BLaER1 treated with 17β-estradiol and CSF1 and Interleukin-3, amounts not matched to agents 10 nM and 100 nM (cell line): Measurements from ENCODE around the gene CAMKV.

Source experiments
- H3K27ac ChIP-seq, 11 experiments: shearing (Covaris generic); formaldehyde crosslinking; 2 replicates each; pipeline ENCODE4 v1.8.1; 2022
- H3K27me3 ChIP-seq, 11 experiments: shearing (Covaris generic); formaldehyde crosslinking; 2 replicates each; pipeline ENCODE4 v1.8.1; 2022
- H3K36me3 ChIP-seq, 11 experiments: shearing (Covaris generic); formaldehyde crosslinking; 2 replicates each; pipeline ENCODE4 v1.8.1; 2022
- H3K4me1 ChIP-seq, 10 experiments: shearing (Covaris generic); formaldehyde crosslinking; 2 replicates each; pipeline ENCODE4 v1.8.1; 2022
- H3K4me2 ChIP-seq, 11 experiments: shearing (Covaris generic); formaldehyde crosslinking; 2 replicates each; pipeline ENCODE4 v1.8.1; 2022
- H3K4me3 ChIP-seq, 10 experiments: shearing (Covaris generic); formaldehyde crosslinking; 2 replicates each; pipeline ENCODE4 v1.8.1; 2022
- H3K9ac ChIP-seq, 11 experiments: shearing (Covaris generic); formaldehyde crosslinking; 2 replicates each; pipeline ENCODE4 v1.8.1; 2022
- H3K9me3 ChIP-seq, 11 experiments: shearing (Covaris generic); formaldehyde crosslinking; replicated peaks in 1 of 11; 2 replicates each; pipeline ENCODE4 v1.8.1; 2022
- H4K20me1 ChIP-seq, 11 experiments: shearing (Covaris generic); formaldehyde crosslinking; 2 replicates each; pipeline ENCODE4 v1.8.1; 2022
- Cebpa-rat ChIP-seq, 11 experiments: shearing (Covaris generic); IDR thresholded peaks; 2 replicates each; pipeline ENCODE4 v1.8.1; 2022

CAMKV gene

DNA sequence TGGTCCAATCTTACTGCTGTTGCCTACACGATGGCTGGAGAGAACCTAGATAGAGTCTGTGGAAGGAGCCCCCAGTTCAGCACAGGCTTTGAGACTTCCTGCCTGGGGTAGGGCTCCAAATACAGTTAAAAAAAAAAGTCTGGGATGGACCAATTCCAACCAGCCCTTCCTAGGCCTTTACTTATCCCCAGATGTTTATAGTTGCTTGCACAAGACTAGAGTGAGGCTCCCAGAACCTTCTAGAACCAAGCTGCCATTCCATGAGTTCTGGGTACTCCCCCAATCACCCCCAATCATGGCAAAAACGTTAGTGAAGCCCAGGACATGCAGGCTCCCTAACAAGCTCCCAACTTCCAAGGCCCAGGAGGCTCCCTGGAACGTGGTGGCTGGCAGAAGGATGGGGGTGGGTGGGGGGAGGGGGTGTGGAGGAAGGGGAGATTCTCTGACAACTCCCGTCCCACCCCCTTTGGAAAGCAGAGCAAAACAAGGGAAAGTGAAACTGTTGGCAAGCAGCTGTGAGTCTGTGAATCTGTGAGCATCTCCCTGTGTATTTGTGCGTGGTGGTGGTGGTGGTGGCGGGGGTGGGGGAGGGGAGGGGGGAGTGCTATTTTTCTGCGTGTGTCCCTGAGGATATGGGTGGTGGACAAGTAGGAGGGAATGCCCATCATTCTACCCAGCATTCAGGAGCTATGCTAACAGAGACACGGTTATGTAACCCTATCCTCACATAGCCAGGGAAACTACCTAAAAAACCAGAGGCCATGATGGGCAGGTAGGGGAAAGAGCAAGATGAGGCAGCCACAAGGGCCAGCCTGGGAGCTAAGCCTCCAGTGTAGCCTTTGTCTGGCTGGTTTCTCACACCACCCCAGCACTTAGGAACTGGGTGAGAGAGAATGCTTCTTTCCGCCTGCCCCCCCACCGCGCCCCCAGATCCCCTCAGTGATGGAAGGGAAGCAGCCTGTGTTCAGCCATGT is 31.9 kb upstream of the CAMKV start:
- H3K4me2 ChIP-seq: peak overlapping the region in 9 of 11 experiments; percentile 12 to 72 (median 48); a peak in 16 of 22 replicates
- H3K9ac ChIP-seq: peak overlapping the region in 2 of 11 experiments; percentile 3 to 6; a peak in 1 of 22 replicates
- peak overlapping the region in 7 of 11 experiments; percentile 45 to 67 (median 51); a peak in 14 of 22 replicates for H3K27ac ChIP-seq
- no peaks in the 10 kb centered on the region for H3K27me3 ChIP-seq
- peaks cover 14 to 59% (median 52%) of the 10 kb centered on the region in 10 experiments for H3K4me1 ChIP-seq
- H4K20me1 ChIP-seq: no peaks in the 10 kb centered on the region
- H3K9me3 ChIP-seq: no peaks in the 10 kb centered on the region
- TF ChIP-seq Cebpa-rat (IDR thresholded peaks at IDR 0.05): no peak
- H3K4me3 ChIP-seq: no peak overlapping the region
- H3K36me3 ChIP-seq: no peaks in the 10 kb centered on the region

DNA sequence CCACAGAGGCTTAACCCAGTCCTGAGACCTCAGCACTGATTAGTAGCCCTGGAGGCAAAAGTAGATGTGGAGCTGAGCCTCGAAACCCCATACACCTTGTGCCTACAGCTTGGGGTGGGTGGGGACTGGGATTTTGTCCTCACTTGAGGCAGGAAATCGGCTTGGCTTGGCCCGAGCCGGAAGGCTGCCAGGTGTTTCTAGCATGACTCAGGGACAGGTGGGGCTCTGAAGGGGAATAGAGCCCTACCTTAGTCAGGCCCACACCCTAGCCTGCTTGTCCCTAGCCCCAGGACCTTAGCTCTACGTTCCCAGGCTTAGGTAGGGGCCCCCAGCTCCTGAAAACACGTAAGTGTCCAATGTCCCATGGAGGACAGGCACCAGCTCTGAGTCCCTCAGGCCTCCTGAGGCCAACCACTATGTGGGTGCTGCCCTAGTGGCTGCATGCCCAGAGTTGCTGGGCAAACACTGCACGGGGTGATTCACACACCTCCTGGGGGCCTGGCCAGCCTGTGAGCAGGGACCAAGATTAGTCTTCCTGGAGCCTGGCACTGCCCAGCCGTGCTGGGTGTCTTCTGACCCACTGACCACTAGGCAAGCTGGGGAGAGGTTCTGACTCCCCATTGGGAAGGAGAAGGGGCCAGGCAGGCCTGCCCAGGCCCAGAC is 30.9 kb upstream of the CAMKV start:
- Histone ChIP-seq H3K36me3 (no peaks in the 10 kb centered on the region), H3K9me3 (no peaks in the 10 kb centered on the region), H3K4me3 (no peak overlapping the region), H3K4me2 (peak overlapping the region in 8 of 11 experiments; percentile 12 to 60 (median 42); a peak in 8 of 22 replicates), H4K20me1 (no peaks in the 10 kb centered on the region), H3K27ac (peak overlapping the region in 6 of 11 experiments; percentile 47 to 67 (median 54); a peak in 11 of 22 replicates), H3K27me3 (no peaks in the 10 kb centered on the region), H3K4me1 (peaks cover 4 to 49% (median 42%) of the 10 kb centered on the region in 10 experiments), H3K9ac (peak overlapping the region in 2 of 11 experiments; percentile 3 to 9; a peak in 1 of 22 replicates)
- TF ChIP-seq Cebpa-rat (IDR thresholded peaks at IDR 0.05): no peak

DNA sequence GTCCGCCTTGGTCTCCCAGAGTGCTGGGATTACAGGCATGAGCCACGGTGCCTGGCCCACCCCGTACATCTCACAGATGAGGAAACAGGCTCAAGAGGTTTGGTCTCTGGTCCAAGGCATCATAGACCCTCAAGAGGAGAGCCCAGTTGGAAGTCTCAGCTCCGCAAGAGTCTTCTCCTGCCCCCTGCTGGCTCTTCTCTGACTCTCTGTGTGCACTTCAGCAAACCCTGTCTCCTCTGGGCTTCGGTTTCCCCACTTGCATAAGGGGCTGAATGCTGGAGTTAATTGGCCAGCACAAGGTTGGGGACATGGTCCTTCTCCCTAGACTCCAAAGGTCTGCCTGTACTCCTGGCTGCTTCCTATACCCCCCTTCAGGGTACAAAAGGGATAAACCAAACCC is 30.1 kb upstream of the CAMKV start:
- no peak for TF ChIP-seq Cebpa-rat (IDR thresholded peaks at IDR 0.05)
- Histone ChIP-seq H3K27me3 (no peaks in the 10 kb centered on the region), H3K4me2 (no peak overlapping the region), H3K36me3 (no peaks in the 10 kb centered on the region), H3K27ac (no peak overlapping the region), H3K9ac (no peak overlapping the region), H4K20me1 (no peaks in the 10 kb centered on the region), H3K4me1 (peaks cover 0 to 43% (median 38%) of the 10 kb centered on the region in 10 experiments; a peak in 17 of 20 replicates), H3K4me3 (no peak overlapping the region), H3K9me3 (no peaks in the 10 kb centered on the region)

DNA sequence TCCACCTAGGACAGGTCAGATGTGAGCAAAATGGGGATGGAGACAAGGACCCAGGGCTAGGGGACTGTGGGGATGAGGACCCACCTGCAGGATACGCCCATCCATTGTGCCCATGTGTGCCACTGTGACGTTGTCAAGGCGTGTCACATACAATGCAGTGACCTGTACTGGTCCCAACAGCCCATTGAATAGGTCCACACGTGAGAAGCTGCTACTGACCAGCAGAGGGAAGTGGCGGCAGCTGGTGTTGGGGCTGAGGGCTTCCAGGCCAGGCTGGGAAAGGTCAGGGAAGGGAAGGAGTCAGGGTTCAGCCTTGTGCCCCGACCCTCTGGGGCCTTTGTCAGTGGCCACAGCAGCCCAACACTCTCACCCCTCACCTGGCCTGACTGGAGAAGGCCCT is 29.3 kb upstream of the CAMKV start:
- no peak for TF ChIP-seq Cebpa-rat (IDR thresholded peaks at IDR 0.05)
- Histone ChIP-seq H3K9me3 (no peaks in the 10 kb centered on the region), H3K27me3 (no peaks in the 10 kb centered on the region), H3K27ac (no peak overlapping the region), H3K4me3 (no peak overlapping the region), H3K4me2 (no peak overlapping the region), H4K20me1 (no peaks in the 10 kb centered on the region), H3K4me1 (peaks cover 0 to 35% (median 31%) of the 10 kb centered on the region in 10 experiments; a peak in 17 of 20 replicates), H3K9ac (no peak overlapping the region), H3K36me3 (no peaks in the 10 kb centered on the region)

DNA sequence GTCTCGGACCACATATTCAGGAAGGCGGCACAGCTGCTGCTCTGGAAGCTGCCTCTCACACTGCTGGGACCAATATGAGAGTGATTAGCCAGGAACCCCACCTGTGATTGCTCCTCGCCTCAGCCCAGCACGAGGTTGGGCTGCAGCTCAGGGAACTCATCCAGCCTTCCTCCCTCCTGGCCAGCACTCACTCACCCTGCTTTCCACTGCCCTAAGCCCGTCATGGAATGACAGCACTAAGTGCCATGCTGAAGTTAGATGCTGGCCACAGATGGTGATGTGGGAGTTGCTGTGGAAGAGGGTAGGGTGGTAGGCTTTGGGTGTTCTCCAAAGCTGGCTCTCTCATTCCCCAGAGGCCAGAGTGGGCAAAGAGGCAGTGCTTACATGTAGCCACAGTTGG is 26.6 kb upstream of the CAMKV start:
- H3K4me2 ChIP-seq: no peak overlapping the region
- no peak overlapping the region for H3K4me3 ChIP-seq
- no peak overlapping the region for H3K27ac ChIP-seq
- no peaks in the 10 kb centered on the region for H3K27me3 ChIP-seq
- TF ChIP-seq Cebpa-rat (IDR thresholded peaks at IDR 0.05): no peak
- peaks cover 0 to 11% (median 7%) of the 10 kb centered on the region in 10 experiments; a peak in 13 of 20 replicates for H3K4me1 ChIP-seq
- H3K9me3 ChIP-seq: no peaks in the 10 kb centered on the region
- no peak overlapping the region for H3K9ac ChIP-seq
- H4K20me1 ChIP-seq: no peaks in the 10 kb centered on the region
- no peaks in the 10 kb centered on the region for H3K36me3 ChIP-seq

DNA sequence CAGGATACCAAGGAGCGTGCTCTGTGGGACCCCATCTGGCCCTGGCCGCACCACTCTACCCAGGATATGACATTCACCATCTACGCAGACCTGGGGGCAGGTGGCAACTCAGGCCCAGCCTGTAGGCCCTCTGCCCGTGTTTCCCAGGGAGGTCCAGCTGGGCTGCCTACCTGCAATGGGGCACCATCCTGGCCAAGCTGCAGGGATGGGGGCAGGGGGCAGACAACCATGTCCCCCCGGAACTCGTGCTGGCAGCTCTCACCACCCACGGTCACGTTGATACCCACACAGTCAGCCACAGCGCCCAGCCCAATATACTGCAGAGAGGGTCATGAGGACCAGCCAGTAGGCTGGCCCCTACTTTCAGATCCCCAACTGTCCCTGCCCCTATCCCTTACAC is 26.1 kb upstream of the CAMKV start:
- Histone ChIP-seq H3K27ac (no peak overlapping the region), H3K27me3 (no peaks in the 10 kb centered on the region), H3K4me3 (no peak overlapping the region), H4K20me1 (no peaks in the 10 kb centered on the region), H3K4me2 (no peak overlapping the region), H3K4me1 (peaks cover 0 to 6% (median 2%) of the 10 kb centered on the region in 10 experiments; a peak in 8 of 20 replicates), H3K9me3 (no peaks in the 10 kb centered on the region), H3K36me3 (no peaks in the 10 kb centered on the region), H3K9ac (no peak overlapping the region)
- TF ChIP-seq Cebpa-rat (IDR thresholded peaks at IDR 0.05): no peak

DNA sequence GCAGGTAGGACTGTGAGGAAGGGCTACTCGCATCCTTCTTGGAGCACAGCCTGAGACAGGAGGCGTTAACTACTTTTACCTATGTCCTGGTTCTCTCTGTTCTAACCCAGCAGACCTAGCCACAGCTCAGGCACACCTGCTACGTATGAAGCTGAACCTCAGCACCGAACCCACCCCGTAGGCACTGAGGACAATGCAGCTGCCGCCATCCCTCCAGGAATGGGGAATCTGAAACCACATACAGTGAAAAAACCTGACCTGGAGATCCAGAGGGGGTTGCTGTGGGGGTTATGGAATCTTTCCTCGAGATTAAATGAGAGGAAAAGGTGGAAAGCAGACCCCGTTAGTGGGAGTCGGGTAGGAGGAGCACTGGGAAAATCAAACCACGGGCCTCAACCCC is 19.6 kb upstream of the CAMKV start:
- no peak for TF ChIP-seq Cebpa-rat (IDR thresholded peaks at IDR 0.05)
- Histone ChIP-seq H4K20me1 (0 out of 22 replicates have a peak, but pooled peaks cover 0 to 6% (median 0%) of the 10 kb centered on the region in 11 experiments), H3K27me3 (no peaks in the 10 kb centered on the region), H3K4me2 (no peak overlapping the region), H3K9ac (no peak overlapping the region), H3K36me3 (no peaks in the 10 kb centered on the region), H3K27ac (no peak overlapping the region), H3K9me3 (no peaks in the 10 kb centered on the region), H3K4me3 (no peak overlapping the region), H3K4me1 (peaks cover 0 to 28% (median 17%) of the 10 kb centered on the region in 10 experiments; a peak in 14 of 20 replicates)

DNA sequence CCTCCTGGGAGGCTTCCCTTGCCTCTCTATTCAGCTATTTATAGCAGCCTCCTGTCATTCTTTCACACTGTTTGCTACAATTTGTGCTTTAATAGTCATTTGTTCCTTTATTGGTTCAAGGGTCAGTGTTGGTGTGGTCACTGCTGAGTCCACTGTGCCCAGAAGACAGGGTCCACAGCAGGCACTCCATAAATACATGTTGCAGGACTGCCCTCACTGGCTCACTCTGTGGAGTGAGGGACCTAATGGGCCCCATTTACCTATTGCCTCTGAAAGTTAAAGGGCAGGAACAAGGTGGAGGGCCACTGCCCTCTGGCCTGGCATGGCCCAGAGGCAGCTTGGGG is 17.2 kb upstream of the CAMKV start:
- no peaks in the 10 kb centered on the region for H3K9me3 ChIP-seq
- H3K27ac ChIP-seq: no peak overlapping the region
- H3K4me2 ChIP-seq: peak overlapping the region in 6 of 11 experiments; percentile 4 to 60 (median 30); a peak in 7 of 22 replicates
- no peaks in the 10 kb centered on the region for H3K27me3 ChIP-seq
- no peak overlapping the region for H3K4me3 ChIP-seq
- 0 out of 22 replicates have a peak, but pooled peaks cover 0 to 6% (median 0%) of the 10 kb centered on the region in 11 experiments for H4K20me1 ChIP-seq
- no peak overlapping the region for H3K9ac ChIP-seq
- no peak for TF ChIP-seq Cebpa-rat (IDR thresholded peaks at IDR 0.05)
- no peaks in the 10 kb centered on the region for H3K36me3 ChIP-seq
- H3K4me1 ChIP-seq: peaks cover 9 to 41% (median 28%) of the 10 kb centered on the region in 10 experiments

DNA sequence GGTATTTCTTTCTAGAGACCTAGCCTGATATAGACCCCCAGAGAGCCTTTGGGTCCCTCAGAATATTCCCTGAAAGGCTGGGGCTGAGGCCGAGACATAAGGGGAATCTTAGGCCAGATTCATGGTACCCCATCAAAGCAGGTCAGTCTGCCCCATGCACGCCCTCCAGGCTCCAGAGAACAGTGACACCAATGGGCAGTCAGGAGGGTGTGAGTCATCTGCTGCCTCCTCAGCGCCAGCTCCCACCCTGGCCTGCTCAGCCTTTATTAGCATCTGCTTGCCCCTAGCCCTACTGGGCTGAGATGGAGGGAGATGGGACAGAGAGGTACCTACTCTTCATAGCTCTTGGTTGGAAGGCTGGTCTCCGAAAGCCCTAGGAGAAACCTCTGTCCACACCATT is 14.3 kb upstream of the CAMKV start:
- TF ChIP-seq Cebpa-rat (IDR thresholded peaks at IDR 0.05): no peak
- Histone ChIP-seq H3K4me1 (peaks cover 30 to 62% (median 56%) of the 10 kb centered on the region in 10 experiments), H4K20me1 (no peaks in the 10 kb centered on the region), H3K4me3 (no peak overlapping the region), H3K9me3 (no peaks in the 10 kb centered on the region), H3K27ac (0 out of 22 replicates have a peak overlapping the region, but pooled peaks of 1 of the 11 experiments have one; percentile 7), H3K36me3 (no peaks in the 10 kb centered on the region), H3K27me3 (no peaks in the 10 kb centered on the region), H3K9ac (no peak overlapping the region), H3K4me2 (no peak overlapping the region)
